Lung (tissue), 12 donors: Measurements from ENCODE around the gene UVSSA. TPM values are rescaled to one million over a fixed set of nuclear protein-coding genes. Genes with fewer than 3 reads are reported as not detected.

Experiments used
- ATAC-seq: fragments of 200-7000 bp; cut with Tn5 transposase; one replicate; pipeline ENCODE4 v1.9.1; 2020; ENCODE audit warnings: moderate number of reproducible peaks; ENCODE audit not compliant: insufficient read depth, low FRiP score
- DNase-seq, 3 donors: peaks; one replicate each; pipeline ENCODE4 v3.0.0-alpha.2; 2013 to 2017
- H3K27ac ChIP-seq, 2 donors: one replicate each; pipeline ENCODE4 v1.5.1; 2013; ENCODE audit warnings: mild to moderate bottlenecking in 2 of 2, moderate library complexity in 2 of 2, control low read depth in 1 of 2, inconsistent platforms in 1 of 2, low read depth in 1 of 2, low read length in 1 of 2
- H3K27me3 ChIP-seq, 3 donors: one replicate each; pipeline ENCODE4 v1.5.1; 2013; ENCODE audit warnings: low read length in 2 of 3; ENCODE audit not compliant: control insufficient read depth in 3 of 3, insufficient read depth in 3 of 3
- H3K36me3 ChIP-seq, 4 donors: one replicate each; pipeline ENCODE4 v1.5.1; 2013; ENCODE audit warnings: low read length in 4 of 4, mild to moderate bottlenecking in 1 of 4, moderate library complexity in 1 of 4; ENCODE audit not compliant: control insufficient read depth in 4 of 4, insufficient read depth in 4 of 4
- H3K4me1 ChIP-seq, 5 donors: one replicate each; pipeline ENCODE4 v1.5.1; 2013; ENCODE audit warnings: low read length in 5 of 5, mild to moderate bottlenecking in 2 of 5, moderate library complexity in 1 of 5; ENCODE audit not compliant: control insufficient read depth in 5 of 5, insufficient read depth in 5 of 5
- H3K4me3 ChIP-seq: one replicate; pipeline ENCODE4 v1.5.1; 2013; ENCODE audit warnings: mild to moderate bottlenecking, control low read depth, moderate library complexity
- H3K9ac ChIP-seq, 2 donors: one replicate each; pipeline ENCODE4 v1.5.1; 2013; ENCODE audit warnings: low read length in 2 of 2, control low read depth in 1 of 2; ENCODE audit not compliant: insufficient read depth in 1 of 2
- H3K9me3 ChIP-seq, 4 donors: one replicate each; pipeline ENCODE4 v1.5.1; 2013; ENCODE audit warnings: low read length in 3 of 4, mild to moderate bottlenecking in 1 of 4, moderate library complexity in 1 of 4; ENCODE audit not compliant: control insufficient read depth in 4 of 4, insufficient read depth in 3 of 4
- WGBS, 2 donors: extraction: QIAGEN DNeasy Blood & Tissue Kit; methylation state at CpG; one replicate each; pipeline ENCODE4 v1.1.7; 2013; 5-methylcytosine and 5-hydroxymethylcytosine counted together
- polyA plus RNA-seq, 2 donors: library from polyadenylated mRNA; stranded (reverse); fragments of 200-250 nt; gene quantifications; one replicate each; pipeline ENCODE4 v1.2.1, GENCODE V29; 2013
- total RNA-seq, 2 donors: library from RNA; depleted of rRNA in 1 of 2; stranded (reverse); fragments of >200 nt in 1 of 2; gene quantifications; one replicate each; pipeline ENCODE4 v1.2.1, GENCODE V29; 2014 to 2021
- TF ChIP-seq, protein P1 (sequence below): IDR thresholded peaks from 2 replicates; pipeline ENCODE4 v1.5.1; 2012; ENCODE audit warnings: mild to moderate bottlenecking; ENCODE audit errors: control extremely low read depth, extremely low read depth
- donor health status: control.
- donor health status: control.
- donor health status: Bipolar disorder and iron deficiency.
- donor health status: healthy.
- donor health status: DM: yes; HTN: yes; CAD: no.

Gene UVSSA
- total and polyA plus RNA-seq, 4 donors = 9.8 to 50.9 (median 17.7) TPM

DNA sequence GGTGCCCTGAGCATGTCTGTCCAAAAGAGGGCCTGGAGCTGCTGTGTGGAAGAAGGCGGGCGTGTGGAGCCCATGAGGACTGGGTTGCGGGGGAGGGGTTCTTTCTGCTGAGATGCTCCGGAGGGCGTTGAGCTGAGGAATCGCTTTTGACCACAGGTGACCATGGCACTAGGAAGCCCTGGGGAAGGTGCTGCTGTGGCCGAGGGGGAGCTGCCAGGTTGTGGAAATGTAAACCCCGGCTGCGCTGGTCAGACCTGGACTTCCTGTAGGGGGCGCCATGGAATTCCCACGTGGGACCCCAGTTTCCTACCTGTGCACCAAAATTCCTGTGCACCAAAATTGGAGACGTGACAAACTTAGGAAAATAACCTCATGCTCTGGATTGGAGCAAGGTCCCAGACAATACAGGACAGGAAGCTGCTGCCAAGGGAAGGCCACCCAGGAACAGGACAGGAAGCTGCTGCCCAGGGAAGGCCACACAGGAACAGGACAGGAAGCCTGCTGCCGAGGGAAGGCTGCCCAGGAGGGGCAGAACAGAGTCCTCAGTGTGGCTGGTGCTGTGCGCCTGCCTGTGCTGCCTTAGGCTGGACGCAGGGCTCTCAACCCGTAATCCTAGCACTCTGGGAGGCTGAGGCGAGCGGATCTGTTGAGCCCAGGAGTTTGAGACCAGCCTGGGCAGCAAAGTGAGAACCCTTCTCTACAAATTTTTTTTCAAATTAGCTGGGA is 28.4 kb upstream of the UVSSA start:
- TF ChIP-seq, protein P1, sequence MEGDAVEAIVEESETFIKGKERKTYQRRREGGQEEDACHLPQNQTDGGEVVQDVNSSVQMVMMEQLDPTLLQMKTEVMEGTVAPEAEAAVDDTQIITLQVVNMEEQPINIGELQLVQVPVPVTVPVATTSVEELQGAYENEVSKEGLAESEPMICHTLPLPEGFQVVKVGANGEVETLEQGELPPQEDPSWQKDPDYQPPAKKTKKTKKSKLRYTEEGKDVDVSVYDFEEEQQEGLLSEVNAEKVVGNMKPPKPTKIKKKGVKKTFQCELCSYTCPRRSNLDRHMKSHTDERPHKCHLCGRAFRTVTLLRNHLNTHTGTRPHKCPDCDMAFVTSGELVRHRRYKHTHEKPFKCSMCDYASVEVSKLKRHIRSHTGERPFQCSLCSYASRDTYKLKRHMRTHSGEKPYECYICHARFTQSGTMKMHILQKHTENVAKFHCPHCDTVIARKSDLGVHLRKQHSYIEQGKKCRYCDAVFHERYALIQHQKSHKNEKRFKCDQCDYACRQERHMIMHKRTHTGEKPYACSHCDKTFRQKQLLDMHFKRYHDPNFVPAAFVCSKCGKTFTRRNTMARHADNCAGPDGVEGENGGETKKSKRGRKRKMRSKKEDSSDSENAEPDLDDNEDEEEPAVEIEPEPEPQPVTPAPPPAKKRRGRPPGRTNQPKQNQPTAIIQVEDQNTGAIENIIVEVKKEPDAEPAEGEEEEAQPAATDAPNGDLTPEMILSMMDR = no peak
- Histone ChIP-seq H3K27ac (no peak overlapping the region), H3K27me3 (no peaks in the 10 kb centered on the region), H3K9me3 (peaks cover 0 to 3% (median 0%) of the 10 kb centered on the region in 4 donors), H3K4me3 (no peak overlapping the region), H3K9ac (no peak overlapping the region), H3K36me3 (peaks cover 3 to 54% (median 40%) of the 10 kb centered on the region in 4 donors), H3K4me1 (no peaks in the 10 kb centered on the region)
- WGBS, 2 donors = 89 to 90% methylated on average over 18 of the region's 18 CpGs
- DNase-seq = no peak
- ATAC-seq = no peak

DNA sequence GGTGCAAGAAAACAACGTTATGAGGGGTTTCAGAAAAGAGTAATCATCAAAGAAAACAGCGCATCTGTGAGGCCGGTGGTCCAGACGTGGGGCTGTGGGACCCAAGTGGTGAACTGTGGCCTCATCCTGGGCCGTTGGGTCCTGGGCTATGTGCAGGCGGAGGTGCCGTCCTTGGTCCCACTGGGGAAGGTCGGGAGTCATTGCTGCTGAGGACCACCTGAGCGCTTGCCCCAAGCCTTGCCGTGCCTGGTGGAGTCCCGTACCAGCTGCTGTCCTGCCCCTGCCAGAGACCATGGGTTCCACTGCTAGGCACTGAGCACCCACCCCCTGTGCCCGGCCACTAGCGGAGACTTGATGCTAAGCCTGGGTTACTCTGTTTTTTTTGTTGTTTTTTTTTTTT is 25.5 kb upstream of the UVSSA start:
- DNase-seq (no peak), ATAC-seq (no peak)
- TF ChIP-seq, protein P1 = no peak
- Histone ChIP-seq H3K27ac (no peak overlapping the region), H3K36me3 (peaks cover 0 to 57% (median 34%) of the 10 kb centered on the region in 4 donors), H3K9ac (no peak overlapping the region), H3K4me3 (no peak overlapping the region), H3K9me3 (peaks cover 0 to 3% (median 0%) of the 10 kb centered on the region in 4 donors), H3K27me3 (no peaks in the 10 kb centered on the region), H3K4me1 (no peaks in the 10 kb centered on the region)
- WGBS, 2 donors = 91 to 94% methylated on average over 13 of the region's 13 CpGs

DNA sequence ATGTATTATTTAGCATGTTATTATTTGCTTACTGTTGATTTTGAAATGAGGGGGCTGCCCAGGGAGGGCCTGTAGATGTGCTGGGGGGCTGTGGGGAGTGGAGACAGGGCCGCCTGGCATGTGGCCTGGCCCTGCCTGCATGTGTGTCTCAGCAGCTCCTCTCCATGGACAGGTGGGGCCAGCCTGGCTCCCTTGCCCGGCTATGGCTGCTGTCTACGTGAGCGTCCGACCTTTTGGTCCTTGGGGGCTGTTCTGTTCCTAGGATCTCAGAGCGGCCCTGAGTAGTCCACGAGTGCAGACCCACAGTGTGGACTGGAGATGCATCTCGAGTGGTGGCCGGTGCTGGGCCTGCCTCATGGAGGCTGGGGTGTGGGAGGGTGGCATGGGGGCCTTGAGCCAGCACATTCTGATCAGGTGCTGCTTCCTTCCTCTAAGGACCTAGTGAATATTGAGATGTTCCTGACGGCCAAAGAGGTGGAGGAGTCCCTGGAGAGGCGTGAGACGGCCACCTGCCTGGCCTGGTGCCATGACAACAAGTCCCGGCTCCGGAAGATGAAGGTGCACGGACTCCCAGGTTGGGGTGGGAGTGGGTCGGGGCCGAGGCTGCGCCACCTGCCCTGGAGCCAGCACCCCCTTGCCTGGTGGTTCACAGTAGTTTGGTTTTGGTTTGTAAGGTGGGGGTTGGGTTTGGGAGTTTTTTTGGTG is 24.9 kb upstream of the UVSSA start:
- no peak for DNase-seq
- peaks cover 0 to 55% (median 32%) of the 10 kb centered on the region in 4 donors for H3K36me3 ChIP-seq
- WGBS, 2 donors = 92 to 95% methylated on average over 18 of the region's 18 CpGs

More for the DNA sequence above, 24.9 kb upstream of the UVSSA start:
- no peak for ATAC-seq
- H3K4me1 ChIP-seq = no peaks in the 10 kb centered on the region
- TF ChIP-seq, protein P1 = no peak
- no peak overlapping the region for H3K27ac ChIP-seq
- H3K9ac ChIP-seq = no peak overlapping the region
- H3K27me3 ChIP-seq = no peaks in the 10 kb centered on the region
- no peak overlapping the region for H3K4me3 ChIP-seq
- H3K9me3 ChIP-seq = peaks cover 0 to 3% (median 0%) of the 10 kb centered on the region in 4 donors
